ENCODE measurements around the gene GALNT11. TPM values are rescaled to one million over a fixed set of nuclear protein-coding genes. Genes with fewer than 3 reads are reported as not detected.
"Not testable (repeated sequence)": the region's sequence is repeated elsewhere in the genome, so short reads cannot be mapped to it uniquely, and the experiment has no call there.

The GALNT11 gene
- total RNA-seq, 1 donor from 2014 or later = 65.5 TPM

DNA sequence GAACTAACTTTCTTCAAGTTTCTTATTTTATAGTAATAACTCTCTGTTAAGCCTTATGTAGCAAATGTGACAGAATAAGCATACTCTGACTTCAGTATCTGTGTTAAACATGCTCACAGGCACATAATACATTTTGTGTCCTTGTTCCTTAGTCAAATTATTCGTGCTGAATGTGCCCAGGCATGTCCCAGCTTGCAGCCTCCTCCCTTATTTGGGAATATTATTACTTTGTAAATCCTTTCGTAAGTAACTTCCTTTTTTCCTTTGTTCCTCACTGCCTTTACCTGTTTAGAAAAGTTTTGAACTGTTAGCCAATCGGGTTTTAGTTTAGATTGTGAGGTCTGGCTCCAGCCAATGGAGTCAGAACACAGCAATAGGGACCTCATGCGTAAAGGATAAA is 46.9 kb downstream of the GALNT11 start:
- H3F3A ChIP-seq (ENCODE audit: low read depth) = peaks cover 13% of the 10 kb centered on the region
- no peak overlapping the region for H3K27ac ChIP-seq
- H3K4me2 ChIP-seq = no peak overlapping the region
- peaks cover 9% of the 10 kb centered on the region for H3K4me1 Mint-ChIP-seq
- no peak overlapping the region for H3K27ac Mint-ChIP-seq
- H3K4me3 ChIP-seq = no peak overlapping the region
- no peaks in the 10 kb centered on the region for H3K36me3 ChIP-seq
- H3K9me3 ChIP-seq (ENCODE audit: low read depth) = no peaks in the 10 kb centered on the region
- H3K4me1 ChIP-seq = peaks cover 27% of the 10 kb centered on the region
- H2AFZ ChIP-seq (replicated peaks) = no peak overlapping the region
- no peak overlapping the region for H3K4me3 Mint-ChIP-seq
- H3K9ac ChIP-seq = no peak overlapping the region
- TF ChIP-seq, protein P1, sequence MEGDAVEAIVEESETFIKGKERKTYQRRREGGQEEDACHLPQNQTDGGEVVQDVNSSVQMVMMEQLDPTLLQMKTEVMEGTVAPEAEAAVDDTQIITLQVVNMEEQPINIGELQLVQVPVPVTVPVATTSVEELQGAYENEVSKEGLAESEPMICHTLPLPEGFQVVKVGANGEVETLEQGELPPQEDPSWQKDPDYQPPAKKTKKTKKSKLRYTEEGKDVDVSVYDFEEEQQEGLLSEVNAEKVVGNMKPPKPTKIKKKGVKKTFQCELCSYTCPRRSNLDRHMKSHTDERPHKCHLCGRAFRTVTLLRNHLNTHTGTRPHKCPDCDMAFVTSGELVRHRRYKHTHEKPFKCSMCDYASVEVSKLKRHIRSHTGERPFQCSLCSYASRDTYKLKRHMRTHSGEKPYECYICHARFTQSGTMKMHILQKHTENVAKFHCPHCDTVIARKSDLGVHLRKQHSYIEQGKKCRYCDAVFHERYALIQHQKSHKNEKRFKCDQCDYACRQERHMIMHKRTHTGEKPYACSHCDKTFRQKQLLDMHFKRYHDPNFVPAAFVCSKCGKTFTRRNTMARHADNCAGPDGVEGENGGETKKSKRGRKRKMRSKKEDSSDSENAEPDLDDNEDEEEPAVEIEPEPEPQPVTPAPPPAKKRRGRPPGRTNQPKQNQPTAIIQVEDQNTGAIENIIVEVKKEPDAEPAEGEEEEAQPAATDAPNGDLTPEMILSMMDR (IDR thresholded peaks at IDR 0.05) = no peak
- TF ChIP-seq EZH2phosphoT487 (IDR thresholded peaks at IDR 0.05) = no peak
- TF ChIP-seq EZH2 (IDR thresholded peaks at IDR 0.05) = no peak
- H4K20me1 ChIP-seq (ENCODE audit: low read depth) = no peaks in the 10 kb centered on the region
- DNase-seq (ENCODE audit: low spot score) = no peak
- peaks cover 17% of the 10 kb centered on the region for H3K9me3 Mint-ChIP-seq
- no peaks in the 10 kb centered on the region for H3K27me3 ChIP-seq
- peaks cover 46% of the 10 kb centered on the region for H3K79me2 ChIP-seq (ENCODE audit: low read depth)
- H3K27me3 Mint-ChIP-seq (ENCODE audit: insufficient read depth, low read depth) = peaks cover 2% of the 10 kb centered on the region
- H3K36me3 Mint-ChIP-seq = peaks cover 12% of the 10 kb centered on the region

DNA sequence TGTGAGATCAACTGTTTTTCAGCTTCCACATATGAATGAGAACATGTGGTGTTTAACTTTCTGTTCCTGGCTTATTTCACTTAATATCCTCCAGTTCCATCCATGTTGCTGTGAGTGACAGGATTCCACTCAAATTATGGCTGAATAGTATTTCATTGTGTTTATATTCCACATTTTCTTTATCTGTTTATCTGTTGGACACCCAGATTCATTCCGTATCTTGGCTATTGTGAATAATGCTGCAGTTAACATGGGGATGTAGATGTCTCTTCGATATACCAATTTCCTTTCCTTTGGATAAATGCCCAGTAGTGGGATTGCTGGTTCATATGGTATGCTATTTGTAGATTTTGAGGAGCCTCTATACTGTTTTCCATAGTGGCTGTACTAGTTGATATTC is 47.9 kb downstream of the GALNT11 start:
- no peak overlapping the region for H2AFZ ChIP-seq (replicated peaks)
- peaks cover 2% of the 10 kb centered on the region for H3K27me3 Mint-ChIP-seq (ENCODE audit: insufficient read depth, low read depth)
- peaks cover 9% of the 10 kb centered on the region for H3K9me3 Mint-ChIP-seq
- H3K4me2 ChIP-seq = no peak overlapping the region
- no peak overlapping the region for H3K27ac Mint-ChIP-seq
- peaks cover 13% of the 10 kb centered on the region for H3F3A ChIP-seq (ENCODE audit: low read depth)
- H3K9ac ChIP-seq = no peak overlapping the region
- no peak overlapping the region for H3K4me3 Mint-ChIP-seq
- TF ChIP-seq, protein P1 (IDR thresholded peaks at IDR 0.05) = no peak
- TF ChIP-seq EZH2 (IDR thresholded peaks at IDR 0.05) (no peak), EZH2phosphoT487 (IDR thresholded peaks at IDR 0.05) (no peak)
- DNase-seq (ENCODE audit: low spot score) = no peak
- H3K4me1 ChIP-seq = peaks cover 27% of the 10 kb centered on the region
- no peaks in the 10 kb centered on the region for H3K36me3 ChIP-seq
- peaks cover 7% of the 10 kb centered on the region for H3K36me3 Mint-ChIP-seq
- H3K27ac ChIP-seq = no peak overlapping the region
- H3K4me3 ChIP-seq = no peak overlapping the region
- peaks cover 45% of the 10 kb centered on the region for H3K79me2 ChIP-seq (ENCODE audit: low read depth)
- peaks cover 9% of the 10 kb centered on the region for H3K4me1 Mint-ChIP-seq
- H3K27me3 ChIP-seq = no peaks in the 10 kb centered on the region
- no peaks in the 10 kb centered on the region for H3K9me3 ChIP-seq (ENCODE audit: low read depth)
- no peaks in the 10 kb centered on the region for H4K20me1 ChIP-seq (ENCODE audit: low read depth)

DNA sequence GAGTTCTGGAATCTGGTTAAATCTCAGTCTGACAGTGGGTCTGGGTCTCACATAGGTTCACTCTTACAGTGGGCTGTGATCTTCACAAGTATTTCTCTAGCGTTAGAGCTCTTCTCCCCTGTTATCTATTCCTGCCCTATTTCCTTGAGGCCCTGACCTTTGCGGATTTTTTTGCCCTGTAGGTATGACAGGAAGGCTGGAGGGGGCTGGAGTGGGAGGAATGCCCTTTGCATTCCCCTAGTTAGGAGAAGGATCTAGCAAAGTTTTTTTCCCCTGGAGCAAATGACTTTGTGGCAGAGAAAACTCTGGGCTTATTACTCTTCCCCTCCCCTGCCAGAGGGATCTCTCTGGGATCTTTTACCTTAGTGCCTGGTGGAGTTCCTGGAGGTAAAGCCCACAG is 49.2 kb downstream of the GALNT11 start:
- Histone ChIP-seq H2AFZ (replicated peaks) (no peak overlapping the region), H3K36me3 (no peaks in the 10 kb centered on the region), H3K4me3 (no peak overlapping the region), H3K27me3 (no peaks in the 10 kb centered on the region), H3K9ac (no peak overlapping the region), H3K27ac (peak overlapping the region; percentile 82), H3K4me2 (peak overlapping the region; percentile 32), H3K9me3 (ENCODE audit: low read depth) (no peaks in the 10 kb centered on the region), H4K20me1 (ENCODE audit: low read depth) (no peaks in the 10 kb centered on the region), H3K79me2 (ENCODE audit: low read depth) (peaks cover 38% of the 10 kb centered on the region), H3F3A (ENCODE audit: low read depth) (peaks cover 25% of the 10 kb centered on the region), H3K4me1 (peaks cover 39% of the 10 kb centered on the region)
- no peak for DNase-seq (ENCODE audit: low spot score)
- Mint-ChIP-seq H3K4me3 (no peak overlapping the region), H3K27me3 (ENCODE audit: insufficient read depth, low read depth) (peaks cover 2% of the 10 kb centered on the region), H3K4me1 (peaks cover 16% of the 10 kb centered on the region), H3K27ac (no peak overlapping the region), H3K36me3 (peaks cover 6% of the 10 kb centered on the region), H3K9me3 (peaks cover 9% of the 10 kb centered on the region)
- TF ChIP-seq EZH2phosphoT487 (IDR thresholded peaks at IDR 0.05) (no peak), EZH2 (IDR thresholded peaks at IDR 0.05) (no peak)

DNA sequence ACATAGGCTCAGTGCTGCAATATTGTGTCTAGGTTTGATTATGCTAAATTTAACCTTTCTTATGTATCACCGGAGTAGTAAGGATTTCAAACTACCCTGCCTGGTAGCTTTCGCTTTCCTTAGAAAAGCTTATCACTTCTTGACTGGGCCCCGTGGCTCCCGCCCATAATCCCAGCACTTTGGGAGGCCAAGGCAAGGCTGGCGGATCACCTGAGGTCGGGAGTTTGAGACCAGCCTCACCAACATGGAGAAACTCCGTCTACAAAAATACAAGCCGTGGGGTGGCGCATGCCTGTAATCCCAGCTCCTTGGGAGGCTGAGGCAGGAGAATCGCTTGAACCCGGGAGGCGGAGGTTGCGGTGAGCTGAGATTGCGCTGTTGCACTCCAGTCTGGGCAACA is 49.9 kb downstream of the GALNT11 start:
- H3K4me3 ChIP-seq; H3K36me3 Mint-ChIP-seq; H3K36me3 ChIP-seq; H3K9me3 ChIP-seq (ENCODE audit: low read depth); H3K27ac Mint-ChIP-seq; H3K27me3 ChIP-seq; H2AFZ ChIP-seq (replicated peaks); DNase-seq (ENCODE audit: low spot score); H3K9me3 Mint-ChIP-seq; H3K4me3 Mint-ChIP-seq; H4K20me1 ChIP-seq (ENCODE audit: low read depth); H3K9ac ChIP-seq; H3K27me3 Mint-ChIP-seq (ENCODE audit: insufficient read depth, low read depth): not testable (repeated sequence)
- Histone ChIP-seq H3K27ac (peak overlapping the region; percentile 82), H3K79me2 (ENCODE audit: low read depth) (peaks cover 40% of the 10 kb centered on the region), H3K4me2 (peak overlapping the region; percentile 32), H3K4me1 (peaks cover 44% of the 10 kb centered on the region), H3F3A (ENCODE audit: low read depth) (peaks cover 26% of the 10 kb centered on the region)
- H3K4me1 Mint-ChIP-seq = peaks cover 16% of the 10 kb centered on the region
